B cell (primary cell): ENCODE results near the gene FCER1G. TPM values are rescaled to one million over a fixed set of nuclear protein-coding genes. Genes with fewer than 3 reads are reported as not detected.

Experiments
- ATAC-seq: fragments of 200-7000 bp; cut with Tn5 transposase; one replicate; pipeline ENCODE4 v1.10.0; 2021; ENCODE audit warnings: low read depth, mild to moderate bottlenecking, moderate number of reproducible peaks, moderate library complexity
- CTCF ChIA-PET: fragments of 350-600 bp; sonication (Branson Sonifier 250); formaldehyde crosslinking; loops from one replicate; lab custom pipeline; 2021; ENCODE audit warnings: antibody characterized with exemption, inconsistent platforms; lab: Charles Lee
- POLR2A ChIA-PET: fragments of 350-600 bp; sonication (Branson Sonifier 250); formaldehyde crosslinking; loops from one replicate; lab custom pipeline; 2021; ENCODE audit warnings: antibody characterized with exemption; lab: Charles Lee
- DNase-seq: peaks from one replicate; pipeline ENCODE4 v3.0.0; 2013
- H2AFZ ChIP-seq: 2 replicates; pipeline ENCODE4 v1.6.1; 2012; ENCODE audit warnings: mild to moderate bottlenecking, low read depth, low read length; ENCODE audit not compliant: insufficient read depth, poor library complexity, severe bottlenecking
- H3K27ac ChIP-seq, 2 donors: 1 replicate in 1 of 2; 2 replicates in 1 of 2; pipeline ENCODE4 v1.5.1; 2012 to 2013; ENCODE audit warnings: low read length in 2 of 2, mild to moderate bottlenecking in 2 of 2, moderate library complexity in 1 of 2
- H3K27me3 ChIP-seq, 4 experiments: fragments of 200-600 bp in 1 of 4; sonication (generic) in 1 of 4; replicated peaks in 1 of 4; 1 replicate in 2 of 4; 2 replicates in 2 of 4; pipeline versions ENCODE4 v1.6.1 to v1.7.0; 2013 to 2016; ENCODE audit warnings: low read length in 3 of 4, mild to moderate bottlenecking in 2 of 4, mixed read lengths in 1 of 4, moderate library complexity in 1 of 4; ENCODE audit not compliant: insufficient read depth in 4 of 4, control insufficient read depth in 3 of 4; ENCODE audit errors: control extremely low read depth in 1 of 4
- H3K36me3 ChIP-seq, 2 experiments: replicated peaks in 1 of 2; 1 replicate in 1 of 2; 2 replicates in 1 of 2; pipeline versions ENCODE4 v1.6.1 to v1.7.1; 2013; ENCODE audit warnings: low read length in 1 of 2; ENCODE audit not compliant: insufficient read depth in 2 of 2, control insufficient read depth in 1 of 2; ENCODE audit errors: control extremely low read depth in 1 of 2, extremely low read depth in 1 of 2
- H3K4me1 ChIP-seq, 2 donors: fragments of 200-600 bp in 1 of 2; sonication (generic) in 1 of 2; 1 replicate in 1 of 2; 2 replicates in 1 of 2; pipeline versions ENCODE4 v1.5.1 to v1.6.1; 2013 to 2017; ENCODE audit warnings: low read length in 2 of 2; ENCODE audit not compliant: control insufficient read depth in 2 of 2, insufficient read depth in 2 of 2
- H3K4me2 ChIP-seq: replicated peaks from 2 replicates; pipeline ENCODE3; 2012; ENCODE audit warnings: mild to moderate bottlenecking, low read depth, low read length; ENCODE audit not compliant: poor library complexity, severe bottlenecking
- H3K4me3 ChIP-seq, 5 experiments: fragments of 200-600 bp in 1 of 5; sonication (generic) in 1 of 5; 1 replicate in 3 of 5; 2 replicates in 2 of 5; pipeline versions ENCODE4 v1.5.1 to v1.7.0; 2011 to 2016; ENCODE audit warnings: low read length in 4 of 5, mild to moderate bottlenecking in 4 of 5, low read depth in 2 of 5, control low read depth in 1 of 5, moderate library complexity in 1 of 5; ENCODE audit not compliant: insufficient read depth in 1 of 5; ENCODE audit errors: control extremely low read depth in 1 of 5, extremely low read depth in 1 of 5
- H3K79me2 ChIP-seq: fragments of 200-600 bp; sonication (generic); one replicate; pipeline ENCODE4 v1.6.0; 2016; ENCODE audit warnings: low read length; ENCODE audit not compliant: control insufficient read depth, insufficient read depth
- H3K9ac ChIP-seq: fragments of 200-600 bp; sonication (generic); 2 replicates; pipeline ENCODE4 v1.6.1; 2017; ENCODE audit warnings: mild to moderate bottlenecking, low read length, moderate library complexity
- H3K9me3 ChIP-seq, 3 donors: one replicate each; pipeline versions ENCODE4 v1.6.1 to v1.7.1; 2013; ENCODE audit warnings: low read length in 2 of 3; ENCODE audit not compliant: control insufficient read depth in 2 of 3, insufficient read depth in 1 of 3; ENCODE audit errors: control extremely low read depth in 1 of 3
- H4K20me1 ChIP-seq: 2 replicates; pipeline ENCODE4 v1.6.0; 2012; ENCODE audit warnings: mild to moderate bottlenecking, low read length; ENCODE audit not compliant: insufficient read depth, control insufficient read depth, poor library complexity, severe bottlenecking
- H3K27ac Mint-ChIP-seq: one replicate; pipeline ENCODE4 v1.8.0; 2021; ENCODE audit warnings: mixed read lengths
- H3K27me3 Mint-ChIP-seq: one replicate; pipeline ENCODE4 v1.8.0; 2021; ENCODE audit warnings: mixed read lengths
- H3K4me1 Mint-ChIP-seq: one replicate; pipeline ENCODE4 v1.8.0; 2021; ENCODE audit warnings: mixed read lengths
- H3K4me3 Mint-ChIP-seq: one replicate; pipeline ENCODE4 v1.8.0; 2021; ENCODE audit warnings: mixed read lengths
- H3K9me3 Mint-ChIP-seq: one replicate; pipeline ENCODE4 v1.8.0; 2022; ENCODE audit warnings: mixed read lengths; ENCODE audit not compliant: insufficient read depth
- EZH2 ChIP-seq: IDR thresholded peaks from 2 replicates; pipeline ENCODE4 v1.6.1; 2012; ENCODE audit warnings: borderline replicate concordance, low read depth, mild to moderate bottlenecking, moderate library complexity, low read length; ENCODE audit not compliant: insufficient read depth, poor library complexity, severe bottlenecking
- WGBS: methylation state at CpG from one replicate; pipeline ENCODE4 v1.1.5; 2013; ENCODE audit warnings: missing lambda C conversion rate; ENCODE audit not compliant: insufficient coverage; 5-methylcytosine and 5-hydroxymethylcytosine counted together
- intact Hi-C: fragments of 100-400 bp; cut with micrococcal nuclease; formaldehyde crosslinking; loops from one replicate; pipeline ENCODE4 v1.10.0; 2022
- polyA plus RNA-seq: library from polyadenylated mRNA; depleted of rRNA; stranded (reverse); fragments of >200 nt; gene quantifications from 2 replicates; pipeline ENCODE4 v1.2.3, GENCODE V29; 2012
- total RNA-seq, 2 donors: library from RNA; stranded (reverse); fragments of 120-200 nt in 1 of 2; gene quantifications; 1 replicate in 1 of 2; 2 replicates in 1 of 2; pipeline versions ENCODE4 v1.2.3 to v1.2.4, GENCODE V29; 2013 to 2022
- TF ChIP-seq, protein P1 (sequence below): fragments of 200-600 bp; IDR thresholded peaks from one replicate; pipeline ENCODE4 v1.8.0; 2022; ENCODE audit warnings: antibody characterized with exemption, mild to moderate bottlenecking

FCER1G gene
- total and polyA plus RNA-seq, 2 donors (not counting 1 experiment from before 2014, with no cell fraction given): 0.76 to 13.6 TPM

DNA sequence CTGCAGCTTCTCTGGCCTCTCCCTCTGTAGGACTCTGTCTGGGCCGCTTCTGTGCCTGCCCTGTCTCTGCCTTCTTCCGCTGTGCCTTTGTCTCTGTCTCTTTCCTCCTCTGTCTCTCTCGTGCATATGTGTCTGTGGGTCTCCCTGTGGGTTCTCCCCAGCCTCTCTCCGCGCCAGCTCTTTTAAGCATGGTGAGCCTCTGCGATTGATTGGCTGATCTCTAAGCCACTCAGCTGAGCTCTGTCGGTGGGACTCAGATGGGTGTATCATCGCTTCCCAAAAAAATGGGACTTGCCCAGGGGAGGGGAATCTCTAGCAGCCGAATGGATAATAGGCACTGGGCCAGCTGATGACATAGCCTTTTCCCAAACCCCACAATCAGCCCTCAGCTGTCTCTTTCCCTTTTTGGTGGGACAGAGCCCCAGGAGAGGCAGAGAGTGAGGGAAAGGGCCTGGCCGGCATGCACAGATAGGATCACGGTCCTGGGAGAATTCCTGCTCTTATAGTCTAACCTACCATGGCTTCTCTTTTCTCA, 16.1 kb upstream of the FCER1G start, which contains the start of gene ADAMTS4:
TSS of gene ADAMTS4 (minus strand) at position 158 of the 535 bp plus-strand sequence. CDS start 427 bp downstream, outside the sequence.
- H3K9me3 ChIP-seq: no peaks in the 10 kb centered on the region
- intact Hi-C loops: no loop called here
- ChIA-PET CTCF (interaction anchor here (0.9 to 1.1 kb wide), 4 partner anchors 13 to 186 kb away, joined by 3 to 4 read pairs (median 4); partner anchors contain the start of gene PPOX), POLR2A (no interaction called here)
- no peak within 1 kb of the TSS for H3K9ac ChIP-seq
- Mint-ChIP-seq H3K4me1 (peaks cover 47% of the 10 kb centered on the region), H3K9me3 (no peaks in the 10 kb centered on the region), H3K27me3 (no peaks in the 10 kb centered on the region), H3K4me3 (no peak within 1 kb of the TSS), H3K27ac (peak within 1 kb of the TSS; percentile 97)
- peaks cover 36 to 54% of the 10 kb centered on the region in 2 donors for H3K4me1 ChIP-seq
- no peak within 1 kb of the TSS for H3K4me2 ChIP-seq
- peaks cover 31% of the 10 kb centered on the region for H3K79me2 ChIP-seq
- H3K4me3 ChIP-seq: no peak within 1 kb of the TSS
- peaks cover 0 to 1% of the 10 kb centered on the region in 2 experiments for H3K36me3 ChIP-seq
- H3K27me3 ChIP-seq: no peaks in the 10 kb centered on the region
- 96% methylated on average over 9 of the region's 11 CpGs for WGBS
- H4K20me1 ChIP-seq: no peaks in the 10 kb centered on the region
- ATAC-seq: no peak
- no peak for DNase-seq
- TF ChIP-seq EZH2: no peak
- TF ChIP-seq, protein P1, sequence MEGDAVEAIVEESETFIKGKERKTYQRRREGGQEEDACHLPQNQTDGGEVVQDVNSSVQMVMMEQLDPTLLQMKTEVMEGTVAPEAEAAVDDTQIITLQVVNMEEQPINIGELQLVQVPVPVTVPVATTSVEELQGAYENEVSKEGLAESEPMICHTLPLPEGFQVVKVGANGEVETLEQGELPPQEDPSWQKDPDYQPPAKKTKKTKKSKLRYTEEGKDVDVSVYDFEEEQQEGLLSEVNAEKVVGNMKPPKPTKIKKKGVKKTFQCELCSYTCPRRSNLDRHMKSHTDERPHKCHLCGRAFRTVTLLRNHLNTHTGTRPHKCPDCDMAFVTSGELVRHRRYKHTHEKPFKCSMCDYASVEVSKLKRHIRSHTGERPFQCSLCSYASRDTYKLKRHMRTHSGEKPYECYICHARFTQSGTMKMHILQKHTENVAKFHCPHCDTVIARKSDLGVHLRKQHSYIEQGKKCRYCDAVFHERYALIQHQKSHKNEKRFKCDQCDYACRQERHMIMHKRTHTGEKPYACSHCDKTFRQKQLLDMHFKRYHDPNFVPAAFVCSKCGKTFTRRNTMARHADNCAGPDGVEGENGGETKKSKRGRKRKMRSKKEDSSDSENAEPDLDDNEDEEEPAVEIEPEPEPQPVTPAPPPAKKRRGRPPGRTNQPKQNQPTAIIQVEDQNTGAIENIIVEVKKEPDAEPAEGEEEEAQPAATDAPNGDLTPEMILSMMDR: no peak
- H2AFZ ChIP-seq: no peak within 1 kb of the TSS
- H3K27ac ChIP-seq: no peak within 1 kb of the TSS

DNA sequence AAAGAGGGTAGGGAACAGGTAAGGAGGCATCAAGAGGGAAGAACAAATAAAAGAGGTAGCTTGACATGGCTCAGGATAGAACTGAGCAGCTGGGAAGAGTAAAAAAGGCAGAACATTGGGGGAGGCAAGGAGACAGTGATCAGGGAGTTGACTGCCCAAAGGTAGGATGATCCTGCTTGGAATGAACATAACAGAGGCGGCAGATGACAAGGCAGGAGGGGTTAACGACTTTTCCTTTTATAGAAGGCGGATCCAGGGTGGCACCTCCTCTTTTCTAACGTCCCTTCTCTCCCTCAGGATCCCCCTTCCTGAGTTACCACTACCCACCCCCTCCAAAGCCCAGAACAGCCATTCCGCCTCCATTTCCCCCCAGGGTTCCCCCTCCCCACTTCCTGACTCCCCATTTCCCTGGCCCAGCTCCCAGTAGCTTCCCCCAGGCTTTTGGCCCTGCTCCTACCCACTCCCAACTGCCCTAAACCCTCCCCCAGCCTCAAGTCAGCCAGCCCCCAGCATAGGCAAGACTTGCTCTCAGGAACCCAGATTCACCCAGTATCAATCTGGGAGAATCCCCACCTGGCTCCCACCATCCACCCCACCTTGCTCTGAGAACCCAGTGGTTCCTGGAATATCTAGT, 15.5 kb upstream of the FCER1G start:
- no peak overlapping the region for H2AFZ ChIP-seq
- no peak for DNase-seq
- peaks cover 48% of the 10 kb centered on the region for H3K4me1 Mint-ChIP-seq
- no peak overlapping the region for H3K27ac ChIP-seq
- H3K27me3 ChIP-seq: no peaks in the 10 kb centered on the region
- no peak overlapping the region for H3K4me3 ChIP-seq
- H3K9ac ChIP-seq: no peak overlapping the region
- no peak for ATAC-seq
- H3K36me3 ChIP-seq: peaks cover 0 to 4% of the 10 kb centered on the region in 2 experiments
- no peaks in the 10 kb centered on the region for H3K9me3 Mint-ChIP-seq
- no peaks in the 10 kb centered on the region for H3K9me3 ChIP-seq
- no peak for TF ChIP-seq EZH2
- TF ChIP-seq, protein P1: no peak
- WGBS: 88% methylated on average over 5 of the region's 5 CpGs
- ChIA-PET CTCF (interaction anchor here (0.9 to 1.1 kb wide), 4 partner anchors 13 to 185 kb away, joined by 3 to 4 read pairs (median 4); partner anchors contain the start of gene PPOX), POLR2A (no interaction called here)
- no peaks in the 10 kb centered on the region for H4K20me1 ChIP-seq
- H3K27ac Mint-ChIP-seq: peak overlapping the region; percentile 97
- intact Hi-C loops: loop anchor here (5.0 kb wide), 2 partner anchors 108 to 168 kb away; partner anchors contain the start of genes CFAP126 and MPZ
- H3K79me2 ChIP-seq: peaks cover 31% of the 10 kb centered on the region
- peaks cover 31 to 47% of the 10 kb centered on the region in 2 donors for H3K4me1 ChIP-seq
- H3K4me3 Mint-ChIP-seq: no peak overlapping the region
- H3K27me3 Mint-ChIP-seq: no peaks in the 10 kb centered on the region
- no peak overlapping the region for H3K4me2 ChIP-seq
